Stimulated activated naive CD8-positive, alpha-beta T cell treated with anti-CD3 and anti-CD28 coated beads, Interleukin-15, amount 100 ng/mL, for 72 hours (primary cell): Measurements from ENCODE around the gene COBLL1.

Source experiments
- ATAC-seq: fragments of 150-1000 bp; cut with Tn5 transposase; 2 replicates; pipeline ENCODE4 v1.10.0; 2021; ENCODE audit warnings: mild to moderate bottlenecking, moderate library complexity
- DNase-seq, 2 donors: peaks; one replicate each; pipeline ENCODE4 v3.0.0; 2021 to 2022
- H3K27ac Mint-ChIP-seq, 2 donors: one replicate each; pipeline ENCODE4 v1.8.0; 2022; ENCODE audit warnings: mild to moderate bottlenecking in 2 of 2, mixed read lengths in 2 of 2, moderate library complexity in 2 of 2
- H3K27me3 Mint-ChIP-seq: one replicate; pipeline ENCODE4 v1.8.0; 2022; ENCODE audit warnings: mixed read lengths
- H3K4me1 Mint-ChIP-seq: one replicate; pipeline ENCODE4 v1.8.0; 2022; ENCODE audit warnings: mild to moderate bottlenecking, mixed read lengths
- H3K4me3 Mint-ChIP-seq, 2 donors: one replicate each; pipeline ENCODE4 v1.8.0; 2022; ENCODE audit warnings: mild to moderate bottlenecking in 2 of 2, mixed read lengths in 2 of 2, moderate library complexity in 1 of 2
- H3K9me3 Mint-ChIP-seq, 2 donors: one replicate each; pipeline ENCODE4 v1.8.0; 2022; ENCODE audit warnings: mixed read lengths in 2 of 2

The COBLL1 gene

GRCh38 chr2:164678631-164679149, 162.9 kb downstream of the COBLL1 start:
- DNase-seq (no peak), ATAC-seq (no peak)
- peaks cover 7 to 13% of the 10 kb centered on the region in 2 donors for H3K9me3 Mint-ChIP-seq
- H3K27ac Mint-ChIP-seq = no peak overlapping the region
- no peaks in the 10 kb centered on the region for H3K4me1 Mint-ChIP-seq
- H3K4me3 Mint-ChIP-seq = no peak overlapping the region
- no peaks in the 10 kb centered on the region for H3K27me3 Mint-ChIP-seq

- DNase-seq = no peak
- H3K4me3 Mint-ChIP-seq = no peak overlapping the region
Observed at GRCh38 chr2:164677733-164678132, 163.9 kb downstream of the COBLL1 start.

GRCh38 chr2:164677271-164677670, 164.4 kb downstream of the COBLL1 start:
- Mint-ChIP-seq H3K4me1 (no peaks in the 10 kb centered on the region), H3K27ac (no peak overlapping the region), H3K4me3 (no peak overlapping the region), H3K9me3 (peaks cover 7 to 13% of the 10 kb centered on the region in 2 donors), H3K27me3 (no peaks in the 10 kb centered on the region)
- ATAC-seq (no peak), DNase-seq (no peak)

More at GRCh38 chr2:164677733-164678132, 163.9 kb downstream of the COBLL1 start:
- H3K9me3 Mint-ChIP-seq = peaks cover 7 to 13% of the 10 kb centered on the region in 2 donors
- H3K4me1 Mint-ChIP-seq = no peaks in the 10 kb centered on the region
- ATAC-seq = no peak
- H3K27ac Mint-ChIP-seq = no peak overlapping the region
- H3K27me3 Mint-ChIP-seq = no peaks in the 10 kb centered on the region

- Mint-ChIP-seq H3K9me3 (peaks cover 7 to 13% of the 10 kb centered on the region in 2 donors), H3K4me1 (no peaks in the 10 kb centered on the region), H3K27ac (no peak overlapping the region), H3K4me3 (no peak overlapping the region), H3K27me3 (no peaks in the 10 kb centered on the region)
- DNase-seq (no peak), ATAC-seq (no peak)
Observed at GRCh38 chr2:164675687-164676086, 165.9 kb downstream of the COBLL1 start.

GRCh38 chr2:164675027-164675426, 166.6 kb downstream of the COBLL1 start:
- Mint-ChIP-seq H3K4me3 (no peak overlapping the region), H3K9me3 (peaks cover 7 to 13% of the 10 kb centered on the region in 2 donors), H3K27me3 (no peaks in the 10 kb centered on the region), H3K27ac (no peak overlapping the region), H3K4me1 (no peaks in the 10 kb centered on the region)
- no peak for DNase-seq
- no peak for ATAC-seq

- no peak for ATAC-seq
- DNase-seq = no peak
- H3K27me3 Mint-ChIP-seq = no peaks in the 10 kb centered on the region
- H3K4me1 Mint-ChIP-seq = no peaks in the 10 kb centered on the region
- H3K4me3 Mint-ChIP-seq = no peak overlapping the region
- H3K27ac Mint-ChIP-seq = no peak overlapping the region
- peaks cover 5 to 6% of the 10 kb centered on the region in 2 donors for H3K9me3 Mint-ChIP-seq
Observed at GRCh38 chr2:164671664-164672396, 169.8 kb downstream of the COBLL1 start.

- ATAC-seq (no peak), DNase-seq (no peak)
- no peaks in the 10 kb centered on the region for H3K27me3 Mint-ChIP-seq
Observed at GRCh38 chr2:164669291-164669690, 172.3 kb downstream of the COBLL1 start.

GRCh38 chr2:164667566-164667965, 174.1 kb downstream of the COBLL1 start:
- ATAC-seq (no peak), DNase-seq (no peak)
- H3K9me3 Mint-ChIP-seq = no peaks in the 10 kb centered on the region
- no peaks in the 10 kb centered on the region for H3K27me3 Mint-ChIP-seq
- H3K27ac Mint-ChIP-seq = no peak overlapping the region
- no peaks in the 10 kb centered on the region for H3K4me1 Mint-ChIP-seq
- H3K4me3 Mint-ChIP-seq = no peak overlapping the region

More at GRCh38 chr2:164669291-164669690, 172.3 kb downstream of the COBLL1 start:
- H3K27ac Mint-ChIP-seq = no peak overlapping the region
- H3K4me1 Mint-ChIP-seq = no peaks in the 10 kb centered on the region
- no peak overlapping the region for H3K4me3 Mint-ChIP-seq
- no peaks in the 10 kb centered on the region for H3K9me3 Mint-ChIP-seq

- Mint-ChIP-seq H3K4me3 (no peak overlapping the region), H3K27me3 (no peaks in the 10 kb centered on the region), H3K4me1 (no peaks in the 10 kb centered on the region), H3K9me3 (no peaks in the 10 kb centered on the region), H3K27ac (no peak overlapping the region)
- ATAC-seq = no peak
- no peak for DNase-seq
Observed at GRCh38 chr2:164664070-164664469, 177.6 kb downstream of the COBLL1 start.

- Mint-ChIP-seq H3K27me3 (no peaks in the 10 kb centered on the region), H3K4me1 (no peaks in the 10 kb centered on the region), H3K27ac (no peak overlapping the region), H3K9me3 (peaks cover 0 to 3% of the 10 kb centered on the region in 2 donors), H3K4me3 (no peak overlapping the region)
- DNase-seq (no peak), ATAC-seq (no peak)
Observed at GRCh38 chr2:164662868-164663631, 178.6 kb downstream of the COBLL1 start.

- no peaks in the 10 kb centered on the region for H3K27me3 Mint-ChIP-seq
- ATAC-seq = no peak
- DNase-seq = no peak
- H3K4me1 Mint-ChIP-seq = no peaks in the 10 kb centered on the region
- peaks cover 0 to 10% of the 10 kb centered on the region in 2 donors for H3K9me3 Mint-ChIP-seq
- no peak overlapping the region for H3K4me3 Mint-ChIP-seq
- H3K27ac Mint-ChIP-seq = no peak overlapping the region
Observed at GRCh38 chr2:164662066-164662465, 179.6 kb downstream of the COBLL1 start.

- Mint-ChIP-seq H3K9me3 (peaks cover 0 to 10% of the 10 kb centered on the region in 2 donors), H3K27me3 (no peaks in the 10 kb centered on the region), H3K27ac (no peak overlapping the region), H3K4me3 (no peak overlapping the region), H3K4me1 (no peaks in the 10 kb centered on the region)
- ATAC-seq (no peak), DNase-seq (no peak)
Observed at GRCh38 chr2:164661349-164661748, 180.3 kb downstream of the COBLL1 start.

GRCh38 chr2:164657129-164657528, 184.5 kb downstream of the COBLL1 start:
- no peak overlapping the region for H3K27ac Mint-ChIP-seq
- DNase-seq (no peak), ATAC-seq (no peak)
- no peaks in the 10 kb centered on the region for H3K27me3 Mint-ChIP-seq
- peaks cover 6 to 15% of the 10 kb centered on the region in 2 donors for H3K9me3 Mint-ChIP-seq
- no peaks in the 10 kb centered on the region for H3K4me1 Mint-ChIP-seq
- no peak overlapping the region for H3K4me3 Mint-ChIP-seq

GRCh38 chr2:164655750-164656149, 185.9 kb downstream of the COBLL1 start:
- no peaks in the 10 kb centered on the region for H3K27me3 Mint-ChIP-seq
- no peak for DNase-seq
- no peak for ATAC-seq

GRCh38 chr2:164655336-164655735, 186.3 kb downstream of the COBLL1 start:
- DNase-seq = no peak
- no peak for ATAC-seq
- H3K9me3 Mint-ChIP-seq = peaks cover 16 to 29% of the 10 kb centered on the region in 2 donors
- H3K27ac Mint-ChIP-seq = no peak overlapping the region
- H3K4me1 Mint-ChIP-seq = no peaks in the 10 kb centered on the region
- no peak overlapping the region for H3K4me3 Mint-ChIP-seq
- no peaks in the 10 kb centered on the region for H3K27me3 Mint-ChIP-seq

More at GRCh38 chr2:164655750-164656149, 185.9 kb downstream of the COBLL1 start:
- H3K27ac Mint-ChIP-seq = no peak overlapping the region
- H3K9me3 Mint-ChIP-seq = peaks cover 12 to 25% of the 10 kb centered on the region in 2 donors
- no peak overlapping the region for H3K4me3 Mint-ChIP-seq
- no peaks in the 10 kb centered on the region for H3K4me1 Mint-ChIP-seq

- Mint-ChIP-seq H3K9me3 (peaks cover 19 to 33% of the 10 kb centered on the region in 2 donors), H3K27me3 (no peaks in the 10 kb centered on the region), H3K27ac (no peak overlapping the region), H3K4me3 (no peak overlapping the region), H3K4me1 (no peaks in the 10 kb centered on the region)
- DNase-seq (no peak), ATAC-seq (no peak)
Observed at GRCh38 chr2:164651361-164651760, 190.3 kb downstream of the COBLL1 start.
